Neural cell (in vitro differentiated cells): ENCODE results near the gene MLLT6.

Experiments used
- EZH2 ChIP-seq: fragments of 200-600, 300-800 bp; shearing (Covaris generic), sonication (generic); IDR thresholded peaks from 2 replicates; pipeline ENCODE4 v1.6.1; 2014; ENCODE audit warnings: antibody characterized with exemption, low read length, borderline replicate concordance, mild to moderate bottlenecking; ENCODE audit not compliant: insufficient read depth, poor library complexity, severe bottlenecking
- TF ChIP-seq, protein P1 (sequence below): fragments of 450-650 bp; IDR thresholded peaks from 2 replicates; pipeline ENCODE4 v1.5.1; 2014; ENCODE audit warnings: antibody characterized with exemption, mild to moderate bottlenecking, moderate library complexity; ENCODE audit not compliant: poor library complexity, severe bottlenecking

DNA sequence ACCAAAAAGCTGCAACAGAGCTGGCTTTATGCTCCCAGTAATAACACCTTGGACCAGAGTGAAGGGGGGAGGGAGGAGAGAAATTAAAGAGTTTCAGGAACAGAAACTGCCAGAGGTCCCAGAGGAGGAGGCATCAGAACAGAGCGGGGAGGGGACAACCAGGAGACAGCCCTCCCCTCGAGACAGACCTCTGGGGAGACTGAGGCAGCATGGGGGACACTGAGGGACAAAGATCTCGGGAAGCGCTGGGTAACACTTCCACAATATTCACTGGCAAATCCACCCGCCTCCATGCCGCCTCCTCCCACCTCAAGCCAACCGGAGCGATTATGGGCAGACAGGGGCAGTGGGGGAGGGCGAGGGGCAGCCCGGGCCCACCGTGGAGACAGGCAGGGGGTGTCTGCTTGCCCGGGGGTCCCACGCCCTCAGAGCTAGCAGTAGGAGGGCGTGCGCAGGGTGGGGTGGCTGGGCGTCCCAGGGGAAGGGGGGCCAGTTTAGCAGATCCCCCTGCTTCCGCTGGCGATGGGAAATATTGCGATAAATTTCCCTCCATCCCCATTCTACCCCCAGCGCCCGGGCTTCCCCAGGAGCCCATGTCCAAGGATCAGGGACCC lies 41.9 kb downstream of the MLLT6 start:
- TF ChIP-seq, protein P1, sequence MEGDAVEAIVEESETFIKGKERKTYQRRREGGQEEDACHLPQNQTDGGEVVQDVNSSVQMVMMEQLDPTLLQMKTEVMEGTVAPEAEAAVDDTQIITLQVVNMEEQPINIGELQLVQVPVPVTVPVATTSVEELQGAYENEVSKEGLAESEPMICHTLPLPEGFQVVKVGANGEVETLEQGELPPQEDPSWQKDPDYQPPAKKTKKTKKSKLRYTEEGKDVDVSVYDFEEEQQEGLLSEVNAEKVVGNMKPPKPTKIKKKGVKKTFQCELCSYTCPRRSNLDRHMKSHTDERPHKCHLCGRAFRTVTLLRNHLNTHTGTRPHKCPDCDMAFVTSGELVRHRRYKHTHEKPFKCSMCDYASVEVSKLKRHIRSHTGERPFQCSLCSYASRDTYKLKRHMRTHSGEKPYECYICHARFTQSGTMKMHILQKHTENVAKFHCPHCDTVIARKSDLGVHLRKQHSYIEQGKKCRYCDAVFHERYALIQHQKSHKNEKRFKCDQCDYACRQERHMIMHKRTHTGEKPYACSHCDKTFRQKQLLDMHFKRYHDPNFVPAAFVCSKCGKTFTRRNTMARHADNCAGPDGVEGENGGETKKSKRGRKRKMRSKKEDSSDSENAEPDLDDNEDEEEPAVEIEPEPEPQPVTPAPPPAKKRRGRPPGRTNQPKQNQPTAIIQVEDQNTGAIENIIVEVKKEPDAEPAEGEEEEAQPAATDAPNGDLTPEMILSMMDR = no peak
- no peak for TF ChIP-seq EZH2
